GM23248 (cell line): ENCODE data around the gene FUOM.

Experiments
- EZH2 ChIP-seq: fragments of 200-600 bp; sonication (generic); IDR thresholded peaks from 2 replicates; pipeline ENCODE4 v1.6.1; 2018; ENCODE audit warnings: antibody characterized with exemption, mild to moderate bottlenecking; ENCODE audit not compliant: insufficient read depth, poor library complexity, severe bottlenecking
- EZH2phosphoT487 ChIP-seq: fragments of 200-600 bp; sonication (generic); IDR thresholded peaks from 2 replicates; pipeline ENCODE4 v1.6.1; 2018; ENCODE audit warnings: antibody characterized with exemption, moderate library complexity, mild to moderate bottlenecking, low read depth; ENCODE audit not compliant: insufficient read depth

GRCh38 chr10:133312016-133312768, 45.6 kb downstream of the FUOM start:
- TF ChIP-seq EZH2 (no peak), EZH2phosphoT487 (no peak)
